LNCaP clone FGC (cell line): ENCODE data around the gene KCNQ2.

Experiments
- DNase-seq: peaks from one replicate; pipeline ENCODE4 v3.0.0-alpha.2; 2011; ENCODE audit warnings: low read depth
- H3K4me3 ChIP-seq: 2 replicates; pipeline ENCODE4 v1.5.1; 2011; ENCODE audit warnings: mild to moderate bottlenecking, low read depth, low read length, control low read depth
- TF ChIP-seq, protein P1 (sequence below): IDR thresholded peaks from 2 replicates; pipeline ENCODE4 v1.5.1; 2012; ENCODE audit warnings: mild to moderate bottlenecking; ENCODE audit not compliant: control insufficient read depth, insufficient read depth; ENCODE audit errors: extremely low read depth

KCNQ2 gene

DNA sequence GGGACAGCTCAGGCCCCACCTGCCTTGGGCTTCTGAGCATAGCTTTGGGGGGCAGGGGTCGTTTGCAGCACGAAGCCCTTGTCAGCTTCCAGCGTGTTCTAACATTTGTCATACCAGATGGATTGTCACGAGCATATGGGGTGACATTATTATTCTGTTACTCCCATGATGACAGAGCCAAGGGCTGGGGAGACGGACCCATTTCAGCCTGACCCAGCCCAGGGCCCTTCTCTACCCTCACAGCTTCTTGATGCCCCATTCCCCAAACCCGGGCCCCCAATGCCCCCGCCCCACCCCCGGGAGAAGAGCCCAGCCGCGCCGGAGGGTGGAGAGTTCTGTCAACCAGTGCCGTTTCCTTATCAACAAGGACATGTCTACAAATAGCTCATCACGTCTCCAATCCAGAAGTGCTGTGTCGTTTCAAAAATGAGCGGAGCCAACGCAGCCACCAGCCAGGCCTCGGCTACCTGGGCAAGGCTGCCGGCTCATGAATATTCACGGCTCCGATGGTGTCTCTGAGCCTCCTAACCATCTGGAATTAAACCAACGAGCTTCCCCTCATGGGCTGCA is 101.8 kb downstream of the KCNQ2 start:
- DNase-seq: no peak
- H3K4me3 ChIP-seq: no peak overlapping the region
- TF ChIP-seq, protein P1, sequence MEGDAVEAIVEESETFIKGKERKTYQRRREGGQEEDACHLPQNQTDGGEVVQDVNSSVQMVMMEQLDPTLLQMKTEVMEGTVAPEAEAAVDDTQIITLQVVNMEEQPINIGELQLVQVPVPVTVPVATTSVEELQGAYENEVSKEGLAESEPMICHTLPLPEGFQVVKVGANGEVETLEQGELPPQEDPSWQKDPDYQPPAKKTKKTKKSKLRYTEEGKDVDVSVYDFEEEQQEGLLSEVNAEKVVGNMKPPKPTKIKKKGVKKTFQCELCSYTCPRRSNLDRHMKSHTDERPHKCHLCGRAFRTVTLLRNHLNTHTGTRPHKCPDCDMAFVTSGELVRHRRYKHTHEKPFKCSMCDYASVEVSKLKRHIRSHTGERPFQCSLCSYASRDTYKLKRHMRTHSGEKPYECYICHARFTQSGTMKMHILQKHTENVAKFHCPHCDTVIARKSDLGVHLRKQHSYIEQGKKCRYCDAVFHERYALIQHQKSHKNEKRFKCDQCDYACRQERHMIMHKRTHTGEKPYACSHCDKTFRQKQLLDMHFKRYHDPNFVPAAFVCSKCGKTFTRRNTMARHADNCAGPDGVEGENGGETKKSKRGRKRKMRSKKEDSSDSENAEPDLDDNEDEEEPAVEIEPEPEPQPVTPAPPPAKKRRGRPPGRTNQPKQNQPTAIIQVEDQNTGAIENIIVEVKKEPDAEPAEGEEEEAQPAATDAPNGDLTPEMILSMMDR: no peak

- TF ChIP-seq, protein P1: no peak
- DNase-seq: no peak
- no peak overlapping the region for H3K4me3 ChIP-seq
These were observed 102.5 kb downstream of the KCNQ2 start for GRCh38 chr20:63369724-63370617.

DNA sequence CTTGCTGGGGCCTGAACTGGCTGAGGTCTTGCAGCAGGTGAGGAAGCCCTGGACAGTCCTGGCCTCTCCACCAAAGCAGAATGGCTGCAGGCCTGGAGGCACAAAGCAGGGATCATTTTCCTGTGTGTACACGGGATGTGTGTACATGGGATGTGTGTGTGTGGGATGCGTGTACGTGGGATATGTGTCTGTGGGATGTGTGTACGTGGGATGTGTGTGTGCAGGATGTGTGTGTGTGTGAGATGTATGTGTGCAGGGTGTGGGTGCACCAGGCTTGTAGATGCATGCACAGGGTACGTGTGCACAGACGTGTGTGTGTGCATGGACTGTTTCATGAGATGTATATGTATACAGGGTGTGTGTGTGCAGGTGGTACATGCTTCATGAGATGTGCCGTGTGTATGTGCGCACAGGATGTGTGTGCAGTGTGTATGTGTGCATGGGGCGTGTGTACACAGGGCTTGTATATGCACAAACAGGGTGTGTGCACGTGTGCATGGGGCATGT is 103.4 kb downstream of the KCNQ2 start:
- H3K4me3 ChIP-seq: no peak overlapping the region
- DNase-seq: no peak
- TF ChIP-seq, protein P1: no peak

- H3K4me3 ChIP-seq: no peak overlapping the region
- no peak for DNase-seq
- TF ChIP-seq, protein P1: no peak
These were observed 104.3 kb downstream of the KCNQ2 start for GRCh38 chr20:63368151-63368550.

DNA sequence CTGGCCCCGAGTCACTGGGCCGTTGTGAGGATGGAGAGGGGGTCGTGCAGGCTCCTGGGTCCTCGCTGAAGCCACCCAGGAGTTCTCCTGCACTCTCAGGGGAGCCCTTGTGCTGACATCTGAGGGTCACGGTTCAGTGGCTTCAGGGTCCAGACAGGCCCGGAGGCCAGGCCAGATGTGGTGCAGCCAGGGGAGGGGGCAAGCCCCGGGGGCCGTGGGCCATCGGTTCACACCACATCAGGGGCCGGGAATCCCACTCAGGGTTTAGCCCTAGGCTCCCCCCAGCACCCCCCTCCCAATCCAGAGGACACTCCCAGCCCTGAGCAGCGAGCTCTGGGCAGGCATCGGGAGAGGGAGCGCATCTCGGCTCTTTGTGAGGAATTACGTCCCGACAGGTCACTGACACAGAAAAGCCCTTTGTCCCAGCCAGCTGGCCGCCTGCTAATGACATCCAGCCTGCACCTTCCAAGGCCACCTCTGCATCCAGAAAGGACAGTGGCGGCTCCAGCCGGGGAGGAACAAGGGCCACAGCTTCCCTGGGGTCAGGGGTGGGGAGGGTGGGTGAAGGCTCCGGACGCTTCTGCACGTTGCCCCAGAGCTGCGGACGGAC is 104.9 kb downstream of the KCNQ2 start:
- no peak overlapping the region for H3K4me3 ChIP-seq
- no peak for DNase-seq
- TF ChIP-seq, protein P1: no peak

DNA sequence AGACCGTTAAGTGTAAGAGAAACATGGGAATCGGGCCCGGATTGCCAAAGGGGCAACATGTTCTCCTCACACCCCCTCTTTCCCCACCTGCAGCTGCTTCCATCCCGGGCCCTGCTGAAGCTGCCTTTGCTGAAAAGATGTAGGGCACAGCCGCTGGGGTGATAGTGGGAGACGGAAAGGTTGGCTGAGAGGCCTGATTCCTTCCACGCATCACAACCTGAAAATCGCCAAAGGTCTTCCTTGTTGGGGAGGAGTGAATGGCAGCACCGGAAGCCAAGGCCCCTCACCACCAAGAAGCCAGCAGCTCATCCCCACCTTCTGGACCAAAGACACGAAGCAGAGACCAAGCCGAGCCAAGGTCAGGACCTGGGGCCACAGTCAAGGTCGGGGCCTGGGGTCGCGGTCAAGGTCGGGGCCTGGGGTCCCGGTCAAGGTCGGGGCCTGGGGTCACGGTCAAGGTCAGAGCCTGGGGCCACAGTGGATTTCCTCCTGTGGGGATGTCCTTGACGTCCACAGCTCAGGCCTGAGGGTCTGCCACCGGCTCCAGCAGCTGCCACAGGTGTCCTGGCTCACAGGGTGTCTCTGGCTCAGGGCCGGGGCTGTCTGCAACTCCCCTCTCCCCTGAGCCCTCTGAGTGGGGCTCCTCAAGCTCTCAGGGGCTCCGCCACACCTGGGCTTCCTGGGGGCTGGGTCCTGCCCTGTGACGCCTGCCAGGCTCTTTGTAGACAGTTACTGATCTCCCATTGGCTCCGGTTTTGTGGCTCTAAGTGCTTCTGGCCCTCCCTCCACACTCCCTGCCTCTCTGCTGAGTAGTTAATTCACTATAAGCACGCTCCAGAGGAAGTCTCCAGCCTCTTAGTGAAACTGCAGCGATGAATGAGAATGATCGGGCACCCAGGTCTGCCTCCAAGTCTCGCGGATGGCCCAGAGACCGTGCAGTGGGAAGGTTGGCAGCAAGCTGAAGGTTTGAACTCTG is 105.8 kb downstream of the KCNQ2 start:
- DNase-seq: no peak
- TF ChIP-seq, protein P1: no peak
- no peak overlapping the region for H3K4me3 ChIP-seq
